Erythroblast (primary cell): ENCODE data around the gene CD3G.

Experiments used
- GATA1 ChIP-seq: IDR thresholded peaks from 2 replicates; pipeline ENCODE4 v1.6.1; 2011; ENCODE audit warnings: low read depth, mild to moderate bottlenecking, control low read depth, low read length, moderate library complexity
- POLR2A ChIP-seq: IDR thresholded peaks from 2 replicates; pipeline ENCODE4 v1.6.1; 2011; ENCODE audit warnings: mild to moderate bottlenecking, low read length

- no peak for TF ChIP-seq POLR2A
- no peak for TF ChIP-seq GATA1
Observed at GRCh38 chr11:118304568-118305248, 39.4 kb upstream of the CD3G start, which contains the start of gene CD3E.
